ENCODE measurements around the gene TCHHL1.

The TCHHL1 gene

GRCh38 chr1:152110860-152111514 is 22.1 kb upstream of the TCHHL1 start (continued):
- TF ChIP-seq PATZ1 (CRISPR knock-in tag; IDR thresholded peaks at IDR 0.05; ENCODE audit: borderline replicate concordance) = no peak

GRCh38 chr1:152110365-152110859 is 21.5 kb upstream of the TCHHL1 start:
- ATAC-seq = peak; percentile 60
- no peak for TF ChIP-seq CSRNP3 (CRISPR knock-in tag; IDR thresholded peaks at IDR 0.05)
- no peak for TF ChIP-seq TOX (CRISPR knock-in tag; IDR thresholded peaks at IDR 0.05; ENCODE audit: borderline replicate concordance)
- TF ChIP-seq BACH2 (CRISPR knock-in tag; IDR thresholded peaks at IDR 0.05; ENCODE audit: borderline replicate concordance) = no peak
- no peak for TF ChIP-seq PATZ1 (CRISPR knock-in tag; IDR thresholded peaks at IDR 0.05; ENCODE audit: borderline replicate concordance)
- TF ChIP-seq ISL1 (CRISPR knock-in tag; IDR thresholded peaks at IDR 0.05) = no peak
- no peak for TF ChIP-seq ZFP3 (CRISPR knock-in tag; IDR thresholded peaks at IDR 0.05)
- no peak for TF ChIP-seq ZFP30 (CRISPR knock-in tag; IDR thresholded peaks at IDR 0.05)
- TF ChIP-seq CREB5 (CRISPR knock-in tag; IDR thresholded peaks at IDR 0.05; ENCODE audit: low read depth) = no peak
- no peak for TF ChIP-seq ARNTL (CRISPR knock-in tag; IDR thresholded peaks at IDR 0.05; ENCODE audit: borderline replicate concordance, low read depth)
- no peak for TF ChIP-seq POU6F1 (CRISPR knock-in tag; IDR thresholded peaks at IDR 0.05; ENCODE audit: borderline replicate concordance, low read depth)
- no peak for TF ChIP-seq ESRRG (CRISPR knock-in tag; IDR thresholded peaks at IDR 0.05)
- TF ChIP-seq GLIS3 (CRISPR knock-in tag; IDR thresholded peaks at IDR 0.05) = no peak
- no peak for TF ChIP-seq ZNF565 (CRISPR knock-in tag; conservative IDR thresholded peaks at IDR 0.05; ENCODE audit: low read depth)
- no peak for TF ChIP-seq OSR1 (CRISPR knock-in tag; IDR thresholded peaks at IDR 0.05)
- no peak for TF ChIP-seq PPARA (CRISPR knock-in tag; IDR thresholded peaks at IDR 0.05; ENCODE audit: borderline replicate concordance)

- ATAC-seq = no peak
- TF ChIP-seq ZNF565 (CRISPR knock-in tag; conservative IDR thresholded peaks at IDR 0.05; ENCODE audit: low read depth) (no peak), ISL1 (CRISPR knock-in tag; IDR thresholded peaks at IDR 0.05) (no peak), PATZ1 (CRISPR knock-in tag; IDR thresholded peaks at IDR 0.05; ENCODE audit: borderline replicate concordance) (no peak), ZFP3 (CRISPR knock-in tag; IDR thresholded peaks at IDR 0.05) (no peak), ZNF70 (CRISPR knock-in tag; IDR thresholded peaks at IDR 0.05) (no peak)
Observed at GRCh38 chr1:152109998-152110294, 21.1 kb upstream of the TCHHL1 start.
